ENCODE measurements around the gene SMIM36. TPM values are rescaled to one million over a fixed set of nuclear protein-coding genes. Genes with fewer than 3 reads are reported as not detected.
"Not testable (repeated sequence)": the region's sequence is repeated elsewhere in the genome, so short reads cannot be mapped to it uniquely, and the experiment has no call there.

Gene SMIM36
- total RNA-seq, 1 donor from 2014 or later = not detected

- no peak for DNase-seq (ENCODE audit: low spot score in 2 of 2, unreplicated experiment in 2 of 2)
- H3K4me3 Mint-ChIP-seq = no peak overlapping the region
- no peaks in the 10 kb centered on the region for H3K9me3 Mint-ChIP-seq
- no peaks in the 10 kb centered on the region for H3K36me3 Mint-ChIP-seq
- H3K4me1 Mint-ChIP-seq = peaks cover 4% of the 10 kb centered on the region
- H3K27ac Mint-ChIP-seq = no peak overlapping the region
- peaks cover 6% of the 10 kb centered on the region for H3K27me3 Mint-ChIP-seq (ENCODE audit: low read depth)
- no peak for TF ChIP-seq CTCF (IDR thresholded peaks at IDR 0.05; ENCODE audit: unreplicated experiment)
These were observed 9.9 kb upstream of the SMIM36 start for GRCh38 chr17:55521186-55521585.

- DNase-seq (ENCODE audit: low spot score in 2 of 2, unreplicated experiment in 2 of 2) = no peak
- no peaks in the 10 kb centered on the region for H3K9me3 Mint-ChIP-seq
These were observed 9.2 kb upstream of the SMIM36 start for GRCh38 chr17:55520402-55520801.

DNA sequence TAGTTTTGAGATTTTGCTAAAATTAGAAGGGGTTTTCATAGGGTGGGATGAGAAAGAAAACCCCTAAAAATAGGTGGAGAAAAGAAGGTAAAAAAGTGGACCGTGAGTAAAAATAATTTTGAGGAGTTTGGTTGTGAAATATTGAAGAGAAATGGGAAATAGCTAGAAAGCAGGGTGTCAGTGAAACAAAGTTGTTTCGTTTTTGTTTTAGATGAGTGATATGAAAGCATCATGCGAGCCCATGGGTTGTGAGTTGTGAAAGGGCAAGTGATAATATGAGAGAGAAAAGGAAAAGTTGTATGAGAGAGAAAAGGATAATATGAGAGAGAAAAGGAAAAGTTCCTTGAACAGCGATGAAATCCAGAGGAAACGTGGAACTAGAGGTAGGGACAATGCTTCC, 7.3 kb upstream of the SMIM36 start:
- no peak overlapping the region for H3K27ac Mint-ChIP-seq
- H3K9me3 Mint-ChIP-seq = no peaks in the 10 kb centered on the region
- H3K4me3 Mint-ChIP-seq = no peak overlapping the region
- H3K4me1 Mint-ChIP-seq = peaks cover 10% of the 10 kb centered on the region
- no peak for TF ChIP-seq CTCF (IDR thresholded peaks at IDR 0.05; ENCODE audit: unreplicated experiment)
- H3K27me3 Mint-ChIP-seq (ENCODE audit: low read depth) = peaks cover 4% of the 10 kb centered on the region
- DNase-seq (ENCODE audit: low spot score in 2 of 2, unreplicated experiment in 2 of 2) = no peak
- no peaks in the 10 kb centered on the region for H3K36me3 Mint-ChIP-seq

More at GRCh38 chr17:55520402-55520801, 9.2 kb upstream of the SMIM36 start:
- Mint-ChIP-seq H3K4me1 (peaks cover 6% of the 10 kb centered on the region), H3K36me3 (no peaks in the 10 kb centered on the region), H3K27me3 (ENCODE audit: low read depth) (peaks cover 6% of the 10 kb centered on the region), H3K27ac (no peak overlapping the region), H3K4me3 (no peak overlapping the region)
- no peak for TF ChIP-seq CTCF (IDR thresholded peaks at IDR 0.05; ENCODE audit: unreplicated experiment)

DNA sequence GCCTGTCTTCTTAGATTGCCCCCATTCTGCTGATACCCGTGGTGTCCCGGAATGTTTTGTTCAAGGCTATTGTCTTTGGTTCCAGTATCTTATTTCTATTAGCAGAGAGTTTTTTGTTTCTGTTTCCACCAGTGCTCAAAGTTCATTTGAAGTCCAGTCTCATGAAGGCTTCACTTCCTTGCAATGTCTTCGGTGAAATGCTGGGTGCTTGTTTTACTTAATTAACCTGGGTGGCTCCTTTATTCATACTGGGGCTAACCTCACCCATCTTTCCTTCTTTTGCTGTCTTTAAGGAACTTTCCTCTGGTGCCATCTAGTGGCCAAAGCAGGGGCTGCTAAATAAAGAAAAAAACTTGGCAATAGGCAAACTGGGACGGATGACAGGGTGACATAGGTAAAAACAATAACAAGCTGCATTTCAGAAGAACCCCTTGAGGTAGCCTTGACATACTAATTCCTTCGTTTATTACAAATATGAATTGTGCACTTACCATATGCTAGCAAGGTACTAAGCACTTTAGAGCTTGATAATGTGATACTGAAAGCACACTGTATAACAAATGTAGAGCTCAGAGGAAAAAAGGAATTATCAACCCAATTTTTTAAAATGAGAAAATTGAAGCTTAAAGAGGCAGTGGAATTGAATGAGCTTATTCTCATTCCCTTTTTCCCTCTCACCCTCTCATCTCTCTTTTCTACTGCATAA, 2.8 kb upstream of the SMIM36 start:
- TF ChIP-seq CTCF (IDR thresholded peaks at IDR 0.05; ENCODE audit: unreplicated experiment) = peak; percentile 91
- Mint-ChIP-seq H3K4me3 (no peak overlapping the region), H3K4me1 (peaks cover 7% of the 10 kb centered on the region), H3K27me3 (ENCODE audit: low read depth) (peaks cover 4% of the 10 kb centered on the region), H3K9me3 (no peaks in the 10 kb centered on the region), H3K36me3 (no peaks in the 10 kb centered on the region), H3K27ac (no peak overlapping the region)
- DNase-seq (ENCODE audit: low spot score in 2 of 2, unreplicated experiment in 2 of 2) = peak; percentile 29 to 78

DNA sequence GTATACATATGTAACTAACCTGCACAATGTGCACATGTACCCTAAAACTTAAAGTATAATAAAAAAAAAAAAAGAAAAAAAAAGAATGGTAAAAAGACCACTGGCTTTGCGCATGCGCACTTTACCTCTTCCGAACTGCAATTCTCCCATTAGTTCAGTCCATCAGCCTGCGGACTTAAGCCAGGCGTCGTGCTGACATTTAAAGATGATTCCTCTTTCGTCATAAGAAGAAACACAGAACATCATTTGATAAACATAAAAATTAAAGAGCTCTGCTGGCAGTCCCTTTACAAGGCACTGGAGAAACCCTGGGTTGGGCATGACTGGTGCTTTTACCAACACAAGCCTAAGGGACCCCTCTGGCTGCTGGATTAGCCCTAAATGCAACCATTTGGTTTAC, 3.6 kb downstream of the SMIM36 start:
- DNase-seq (ENCODE audit: low spot score in 2 of 2, unreplicated experiment in 2 of 2); H3K36me3 Mint-ChIP-seq; H3K4me1 Mint-ChIP-seq; H3K27ac Mint-ChIP-seq; H3K9me3 Mint-ChIP-seq; H3K27me3 Mint-ChIP-seq (ENCODE audit: low read depth); H3K4me3 Mint-ChIP-seq: not testable (repeated sequence)

- not testable (repeated sequence) for H3K9me3 Mint-ChIP-seq; H3K4me1 Mint-ChIP-seq; H3K36me3 Mint-ChIP-seq; H3K27ac Mint-ChIP-seq; H3K4me3 Mint-ChIP-seq; DNase-seq (ENCODE audit: low spot score in 2 of 2, unreplicated experiment in 2 of 2); H3K27me3 Mint-ChIP-seq (ENCODE audit: low read depth)
These were observed 9.6 kb downstream of the SMIM36 start for GRCh38 chr17:55501626-55502025.

GRCh38 chr17:55500103-55500502, 11.1 kb downstream of the SMIM36 start:
- no peaks in the 10 kb centered on the region for H3K36me3 Mint-ChIP-seq
- H3K27me3 Mint-ChIP-seq (ENCODE audit: low read depth) = no peaks in the 10 kb centered on the region
- H3K4me1 Mint-ChIP-seq = peaks cover 12% of the 10 kb centered on the region
- no peaks in the 10 kb centered on the region for H3K9me3 Mint-ChIP-seq
- TF ChIP-seq CTCF (IDR thresholded peaks at IDR 0.05; ENCODE audit: unreplicated experiment) = no peak
- H3K4me3 Mint-ChIP-seq = no peak overlapping the region
- no peak overlapping the region for H3K27ac Mint-ChIP-seq
- DNase-seq (ENCODE audit: low spot score in 2 of 2, unreplicated experiment in 2 of 2) = no peak
